ENCODE results near the gene SLC1A1.
"Not testable (repeated sequence)": the region's sequence is repeated elsewhere in the genome, so short reads cannot be mapped to it uniquely, and the experiment has no call there.

Gene SLC1A1

DNA sequence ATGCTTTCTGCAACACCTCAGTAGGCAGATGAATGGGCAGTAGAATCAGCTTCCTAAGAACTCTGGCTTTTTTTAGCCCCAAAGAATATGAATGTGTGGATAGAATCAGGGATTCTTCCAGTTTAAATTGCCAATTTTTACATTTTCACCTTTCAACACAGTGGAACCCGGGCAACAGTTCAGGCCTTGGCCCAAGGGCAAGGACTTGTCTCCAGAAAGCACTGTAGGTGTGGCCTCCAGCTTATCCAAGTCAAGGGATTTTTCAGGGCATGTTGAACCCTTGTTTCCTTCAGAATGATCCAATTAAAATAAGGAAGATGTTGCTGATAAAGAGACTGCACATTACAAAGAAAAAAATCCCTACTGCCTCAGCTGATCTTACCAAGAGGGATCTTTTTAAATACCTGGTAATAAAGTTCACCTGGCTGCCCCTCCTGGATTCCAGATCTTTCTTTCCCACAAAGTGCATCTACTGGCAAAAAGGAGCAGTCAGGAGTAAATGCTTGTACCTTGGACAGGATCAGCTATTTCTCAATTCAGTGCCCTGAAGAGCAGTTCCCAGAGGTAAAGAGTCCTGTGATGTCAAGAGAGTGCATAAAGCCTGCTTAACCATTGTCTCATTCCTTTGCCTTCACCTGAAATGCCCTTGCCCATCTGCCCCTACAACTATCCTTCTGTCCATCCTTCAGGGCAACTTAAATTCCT, 91.7 kb downstream of the SLC1A1 start:
- DNase-seq: no peak

DNA sequence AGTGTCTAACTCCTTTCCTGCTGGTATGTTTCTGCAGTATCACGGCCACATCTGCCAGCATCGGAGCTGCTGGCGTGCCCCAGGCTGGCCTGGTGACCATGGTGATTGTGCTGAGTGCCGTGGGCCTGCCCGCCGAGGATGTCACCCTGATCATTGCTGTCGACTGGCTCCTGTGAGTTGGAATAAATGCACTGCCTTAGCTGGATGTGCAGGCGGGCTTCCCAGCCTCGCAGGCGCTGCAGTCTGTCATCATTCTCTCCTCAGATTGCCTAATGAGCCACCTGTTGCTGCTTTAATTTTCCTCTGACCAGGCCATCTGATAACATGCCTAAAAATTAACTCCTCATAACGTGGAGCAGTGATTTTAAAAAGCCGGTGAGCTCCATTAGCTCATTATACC, 92.7 kb downstream of the SLC1A1 start:
- DNase-seq: no peak

DNA sequence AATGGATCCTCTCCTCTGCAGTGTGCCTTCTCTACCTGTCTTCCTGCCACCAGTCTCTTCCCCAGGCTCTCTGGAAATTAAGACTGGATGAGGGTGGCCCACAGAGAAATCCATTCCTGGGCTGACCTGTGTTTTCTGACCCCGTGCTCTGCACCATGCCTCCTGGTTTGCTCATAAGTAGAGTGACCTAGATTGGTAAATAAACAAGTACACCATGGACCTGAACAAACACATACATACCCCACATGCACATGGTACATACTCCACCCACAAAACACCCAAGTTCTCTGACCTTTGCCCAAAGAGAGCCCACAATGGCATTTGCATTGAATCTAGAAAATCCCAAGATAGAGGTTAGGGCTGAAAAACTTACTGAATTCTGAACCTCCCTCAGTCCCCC, 94.4 kb downstream of the SLC1A1 start:
- DNase-seq: no peak

DNA sequence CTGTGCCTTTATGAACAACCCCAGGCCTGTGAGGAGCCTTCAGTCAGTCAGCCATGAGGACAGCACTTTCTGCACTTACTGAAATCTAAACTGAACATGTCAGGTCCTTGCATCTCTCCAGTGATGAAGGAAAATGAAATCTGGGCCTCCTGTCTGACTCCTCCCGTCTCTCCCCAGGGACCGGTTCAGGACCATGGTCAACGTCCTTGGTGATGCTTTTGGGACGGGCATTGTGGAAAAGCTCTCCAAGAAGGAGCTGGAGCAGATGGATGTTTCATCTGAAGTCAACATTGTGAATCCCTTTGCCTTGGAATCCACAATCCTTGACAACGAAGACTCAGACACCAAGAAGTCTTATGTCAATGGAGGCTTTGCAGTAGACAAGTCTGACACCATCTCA, 94.9 kb downstream of the SLC1A1 start:
- DNase-seq: no peak

DNA sequence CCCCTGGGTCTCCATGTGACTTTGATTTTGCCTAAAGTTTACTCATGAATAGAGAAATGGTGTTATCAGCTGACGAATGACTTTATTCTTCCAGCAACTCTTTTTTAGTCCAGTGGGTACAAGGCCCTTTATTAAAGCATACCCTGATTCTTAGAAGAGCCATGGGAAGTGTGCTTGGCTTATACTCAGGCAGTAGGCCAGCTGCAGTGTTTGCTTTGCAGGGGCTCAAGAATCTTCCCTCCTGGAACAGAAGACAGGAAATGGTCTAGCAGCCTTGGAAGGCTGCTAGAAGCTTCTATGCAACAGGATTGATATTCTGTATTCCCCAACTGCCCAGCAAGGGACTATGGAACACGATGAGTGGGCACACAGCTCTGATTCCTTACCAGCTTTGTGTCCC, 98.5 kb downstream of the SLC1A1 start:
- no peak for DNase-seq

DNA sequence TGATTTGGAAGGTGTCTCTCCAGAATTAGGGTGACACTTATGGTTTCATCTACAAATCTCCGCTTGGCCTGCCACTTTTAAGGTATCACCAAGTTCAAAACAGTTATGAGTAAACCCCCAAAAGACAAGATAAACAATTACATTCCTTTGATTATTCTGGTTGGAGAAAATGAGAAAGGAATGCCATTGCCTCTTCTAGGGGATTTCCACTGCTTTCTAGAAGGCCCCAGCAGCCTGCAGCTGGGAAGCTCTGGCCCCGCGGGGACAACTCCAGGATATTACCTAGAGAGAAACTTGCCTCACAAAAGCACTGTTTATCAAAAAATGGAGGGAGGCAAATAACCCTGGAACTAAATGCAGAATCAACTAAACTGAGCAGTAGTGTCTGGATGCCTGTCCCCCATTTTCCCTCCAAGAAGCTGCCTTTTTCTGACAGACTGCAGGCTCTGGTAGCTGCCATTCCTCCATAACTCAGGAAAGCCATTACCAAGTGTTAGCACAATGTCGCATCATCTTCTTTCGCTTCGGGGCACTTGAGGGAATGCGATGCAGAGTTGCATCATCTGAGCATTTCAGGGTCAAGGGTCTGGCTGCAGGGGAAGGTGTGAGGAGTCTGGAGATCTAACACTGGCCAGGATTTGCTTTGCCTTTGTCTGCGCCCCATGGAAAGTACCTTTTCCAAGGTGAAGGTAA, 100.3 kb downstream of the SLC1A1 start:
- no peak for DNase-seq

DNA sequence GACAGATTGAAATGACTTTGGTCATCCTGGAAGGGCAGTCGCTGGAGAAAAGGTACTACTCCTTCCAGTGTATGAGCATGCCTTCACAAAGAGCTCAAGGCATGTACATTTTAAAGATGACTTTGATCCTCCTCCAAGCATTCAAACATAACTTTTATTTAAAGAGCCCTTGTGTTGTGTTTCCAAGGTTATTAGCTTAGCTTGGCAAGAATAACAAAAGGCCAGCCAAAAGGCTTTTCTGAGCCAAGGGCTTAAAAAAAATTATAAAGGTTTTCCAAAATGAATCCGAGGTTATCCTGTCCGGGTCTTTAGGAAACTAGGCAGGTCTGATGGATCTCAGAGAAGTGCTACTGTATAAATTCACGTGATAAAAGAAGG, 100.8 kb downstream of the SLC1A1 start:
- DNase-seq: no peak

DNA sequence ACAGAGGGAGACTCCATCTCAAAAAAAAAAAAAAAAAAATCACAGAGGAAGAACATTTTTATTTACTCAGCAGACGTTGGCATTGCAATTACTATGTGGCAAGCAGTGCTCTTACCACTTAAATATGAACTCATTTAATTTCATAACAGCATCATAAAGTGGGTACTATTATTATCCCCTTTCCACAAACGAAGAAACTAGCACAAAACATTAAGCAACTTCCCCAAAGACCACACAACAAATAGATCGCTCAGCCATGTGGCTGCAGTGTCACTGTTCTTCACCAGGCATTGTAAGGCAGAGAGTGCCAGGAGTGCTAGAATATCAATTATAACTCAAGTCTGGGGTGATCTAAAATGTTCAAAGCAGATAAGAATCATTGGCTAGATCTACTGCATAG, 102.0 kb downstream of the SLC1A1 start:
- DNase-seq: no peak

DNA sequence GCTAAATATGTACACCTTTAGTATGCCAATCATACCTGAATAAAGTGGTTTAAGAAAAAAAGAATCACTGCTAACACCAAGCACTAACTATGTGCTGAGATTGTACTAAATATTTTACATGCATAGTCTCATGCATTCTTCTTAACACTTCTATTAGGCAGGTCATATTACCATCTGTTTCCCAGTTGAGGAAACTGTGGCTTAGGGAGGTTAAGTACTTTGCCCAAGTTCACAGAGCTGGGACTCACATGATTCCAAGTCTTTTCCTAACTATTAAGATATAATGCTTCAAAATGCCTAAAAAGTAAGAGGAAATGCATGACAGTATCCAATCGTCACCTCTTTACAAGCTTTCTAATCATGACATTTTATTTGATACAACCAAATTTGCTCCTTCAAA, 102.6 kb downstream of the SLC1A1 start:
- no peak for DNase-seq

DNA sequence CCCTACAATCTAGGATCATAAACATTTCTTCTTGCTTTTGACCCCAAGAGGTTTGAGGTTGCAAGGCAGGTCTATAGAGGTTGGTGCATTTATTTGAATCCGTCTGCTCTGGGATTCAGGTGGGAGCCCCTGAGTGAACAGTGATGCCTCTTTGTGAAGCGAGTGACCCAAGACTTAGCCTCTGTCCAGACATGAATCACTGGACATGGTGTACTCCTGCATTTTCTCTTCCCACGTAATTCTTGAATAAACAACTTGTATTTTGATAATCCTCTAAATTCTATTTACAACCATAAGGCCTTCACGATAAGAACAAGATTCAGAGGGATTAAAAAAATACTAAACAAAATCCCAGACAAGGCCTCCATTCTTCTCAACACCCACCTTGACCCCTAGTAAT, 104.3 kb downstream of the SLC1A1 start:
- DNase-seq: no peak

DNA sequence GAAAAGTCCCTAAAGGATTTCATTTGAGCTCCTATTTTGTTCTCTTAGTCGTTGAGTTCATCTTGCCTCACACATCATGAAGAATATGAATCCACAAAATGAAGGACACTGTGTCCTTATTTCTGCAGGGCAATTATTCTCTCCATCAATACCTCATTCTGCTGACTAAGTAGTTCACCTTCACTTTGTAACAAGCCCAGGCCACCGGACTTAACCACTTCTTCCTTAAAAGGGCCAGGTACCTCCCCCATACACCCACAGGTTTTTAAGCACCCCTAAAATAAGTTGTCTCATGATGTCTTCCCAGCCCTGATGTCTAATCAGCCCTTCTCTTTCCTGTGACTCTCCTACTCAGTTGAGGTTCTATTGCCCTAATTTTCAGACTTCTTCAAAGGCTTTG, 104.7 kb downstream of the SLC1A1 start:
- DNase-seq: no peak

DNA sequence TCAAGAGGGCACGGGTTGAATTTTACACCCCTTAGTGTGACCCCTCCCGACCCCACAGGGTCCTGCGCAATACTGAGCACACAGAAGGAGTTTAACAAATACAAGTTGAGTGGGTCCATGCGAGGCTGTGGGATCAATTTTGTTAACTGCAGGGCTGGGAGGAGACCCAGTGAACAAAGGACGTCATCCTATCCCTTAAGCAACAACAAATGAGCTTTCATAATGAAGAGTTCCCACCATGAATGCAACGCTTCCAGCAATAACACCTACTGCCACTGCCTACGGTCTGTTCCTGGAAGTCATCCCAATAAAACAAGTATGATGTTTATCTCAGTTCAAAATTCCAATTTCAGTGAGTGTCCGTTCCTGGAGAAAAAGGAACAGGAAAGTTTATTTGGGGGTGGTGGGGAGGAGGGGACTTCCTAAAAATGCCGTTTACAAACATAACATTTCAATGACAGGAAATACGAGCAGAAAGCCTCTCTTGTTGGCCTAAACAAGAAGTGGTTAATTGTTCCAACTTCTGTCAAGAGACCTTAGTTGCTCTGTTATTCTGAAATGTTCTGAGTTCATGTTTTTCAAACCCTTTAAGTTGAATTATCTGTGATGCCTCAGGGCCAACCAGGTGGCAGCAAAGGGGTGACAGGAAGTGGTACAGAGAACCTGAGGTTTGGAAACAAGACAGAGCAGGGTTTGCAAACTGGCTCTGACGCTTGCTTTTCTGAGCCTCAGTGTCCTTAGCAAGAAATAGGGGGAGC, 106.1 kb downstream of the SLC1A1 start:
- no peak for DNase-seq

DNA sequence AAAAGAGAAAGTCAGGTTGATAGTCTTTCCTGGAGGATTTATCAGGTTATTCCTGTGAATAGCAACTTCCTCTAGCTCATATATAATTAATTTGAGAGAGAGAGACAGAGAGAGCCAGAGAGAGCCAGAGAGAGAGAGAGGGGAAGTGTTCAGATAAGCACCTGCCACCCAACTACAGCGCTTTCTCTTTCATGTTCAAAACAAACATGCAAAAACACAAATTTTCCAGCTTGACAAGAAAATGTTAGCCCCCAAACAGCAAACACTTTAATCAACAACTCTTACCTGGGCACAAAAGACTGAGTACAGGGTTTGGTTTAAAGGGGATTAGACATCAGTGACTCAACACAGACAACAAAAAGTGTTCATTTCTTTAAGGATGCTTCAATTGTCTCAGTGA, 110.1 kb downstream of the SLC1A1 start:
- DNase-seq: no peak

DNA sequence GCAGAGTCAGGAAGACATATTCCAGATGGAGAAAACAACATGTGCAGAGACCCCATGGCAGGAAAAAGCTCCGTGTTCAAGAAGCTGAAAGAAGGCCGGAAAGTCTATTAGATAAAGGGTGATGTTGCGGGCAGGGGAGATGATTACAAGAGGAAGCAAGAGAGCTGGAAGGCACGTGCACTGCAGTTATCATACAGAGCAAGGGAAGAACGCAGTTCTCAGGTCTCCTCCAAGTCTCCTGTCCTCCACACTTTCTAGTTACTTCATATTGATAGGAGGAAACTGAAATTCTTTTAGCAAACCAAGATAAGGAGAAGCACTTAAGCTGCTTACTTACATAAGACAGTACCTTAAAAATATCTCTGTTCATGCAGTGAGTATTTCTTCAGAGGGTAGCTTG, 113.6 kb downstream of the SLC1A1 start:
- no peak for DNase-seq

DNA sequence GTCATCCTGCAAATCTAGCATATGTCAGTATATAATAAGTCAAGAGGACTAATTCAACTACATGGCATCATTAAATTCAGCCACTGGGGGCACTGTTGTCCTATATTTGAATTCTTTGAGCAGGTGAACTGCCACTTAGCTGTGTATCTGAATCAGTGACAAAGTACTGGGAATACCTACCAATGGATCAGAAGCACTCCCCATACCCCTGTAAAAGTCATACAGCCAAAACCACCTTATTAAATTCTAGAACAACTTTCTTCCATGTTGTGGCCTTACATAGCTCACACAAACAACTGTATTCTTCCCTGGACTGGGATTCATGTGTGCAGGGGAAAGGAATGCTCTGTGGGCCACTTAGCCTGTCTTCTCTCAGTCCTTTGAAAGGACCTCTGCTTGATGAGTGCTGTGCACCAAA, 114.4 kb downstream of the SLC1A1 start:
- DNase-seq: peak in 1 of 2 donors; percentile 20

DNA sequence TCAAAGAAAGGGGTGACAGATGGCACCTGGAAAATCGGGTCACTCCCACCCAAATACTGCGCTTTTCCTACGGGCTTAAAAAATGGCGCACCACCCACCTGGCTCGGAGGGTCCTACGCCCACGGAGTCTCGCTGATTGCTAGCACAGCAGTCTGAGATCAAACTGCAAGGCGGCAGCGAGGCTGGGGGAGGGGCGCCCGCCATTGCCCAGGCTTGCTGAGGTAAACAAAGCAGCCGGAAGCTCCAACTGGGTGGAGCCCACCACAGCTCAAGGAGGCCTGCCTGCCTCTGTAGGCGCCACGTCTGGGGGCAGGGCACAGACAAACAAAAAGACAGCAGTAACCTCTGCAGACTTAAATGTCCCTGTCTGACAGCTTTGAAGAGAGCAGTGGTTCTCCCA, 115.8 kb downstream of the SLC1A1 start:
- not testable (repeated sequence) for DNase-seq

DNA sequence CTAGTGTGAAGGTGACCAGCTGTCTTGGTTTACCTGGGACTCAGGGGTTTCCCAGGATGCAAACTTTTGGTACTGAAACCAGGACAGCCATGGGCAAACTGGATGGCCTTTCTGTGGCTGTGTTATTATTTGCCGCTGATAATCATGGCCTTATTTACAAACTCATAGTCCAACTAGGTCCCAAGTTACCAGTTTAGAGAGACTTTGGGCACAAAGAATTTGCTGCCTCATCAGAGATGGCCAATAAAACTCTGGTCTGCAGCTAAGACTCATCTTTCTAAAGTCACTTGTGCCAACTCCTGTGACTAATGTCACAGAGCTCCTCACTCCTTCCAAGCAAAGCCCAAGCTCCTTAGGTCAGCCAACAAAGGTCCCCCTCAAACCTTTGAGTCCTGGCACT, 124.4 kb downstream of the SLC1A1 start:
- DNase-seq: no peak

DNA sequence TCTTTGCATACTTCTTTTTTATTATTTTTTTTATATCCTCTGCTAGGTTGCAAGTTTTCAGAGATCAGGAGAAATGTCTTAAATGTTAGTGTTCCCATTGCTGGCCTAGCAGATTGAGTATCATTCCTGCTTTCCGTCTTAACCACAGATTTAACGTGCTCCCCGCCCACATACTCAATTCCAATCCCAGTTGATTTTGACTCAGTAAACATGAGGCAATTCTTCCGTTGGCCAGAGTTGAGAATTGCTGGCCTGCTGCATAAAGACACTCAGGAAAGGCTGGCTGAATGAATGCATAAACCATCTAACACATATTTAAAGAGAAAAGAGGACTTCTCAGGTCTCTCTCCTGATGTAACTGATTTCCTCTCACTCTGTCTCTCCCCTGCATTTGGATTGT, 125.0 kb downstream of the SLC1A1 start:
- no peak for DNase-seq

DNA sequence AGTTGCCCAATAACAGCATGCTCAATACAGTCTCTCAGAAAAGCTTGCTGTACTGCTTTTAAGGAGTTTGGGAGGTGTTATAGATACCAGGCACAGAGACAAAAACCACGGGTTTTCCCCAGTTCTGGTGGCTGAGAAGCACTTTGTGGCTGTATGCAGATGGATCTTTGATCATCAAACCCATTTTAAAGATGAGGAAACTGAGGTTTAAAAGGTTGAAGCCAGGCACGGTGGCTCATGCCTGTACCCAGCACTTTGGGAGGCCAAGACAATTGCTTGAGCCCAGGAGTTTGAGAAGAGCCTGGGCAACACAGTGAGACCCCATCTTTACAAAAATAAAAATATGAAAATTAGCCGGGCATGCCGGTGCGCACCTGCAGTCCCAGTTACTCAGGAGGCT, 125.5 kb downstream of the SLC1A1 start:
- no peak for DNase-seq

DNA sequence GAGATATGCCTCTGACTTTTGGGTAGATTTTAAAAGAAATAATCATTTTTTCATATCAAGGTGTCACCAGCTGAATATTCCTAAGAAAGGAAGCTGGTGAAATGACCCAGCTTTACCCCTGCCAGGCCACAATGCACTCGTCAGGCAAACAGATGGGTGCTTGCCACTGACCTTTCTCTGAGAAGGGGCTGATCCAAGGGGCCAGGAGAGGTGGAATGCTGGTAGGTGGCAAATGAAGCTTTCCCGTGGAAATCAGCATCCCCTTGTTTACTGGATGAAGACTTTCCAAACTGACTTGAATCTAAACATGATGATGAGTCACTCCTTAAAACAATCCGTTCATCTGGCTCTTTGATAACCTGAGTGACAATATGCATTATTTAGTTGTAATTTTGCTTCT, 127.5 kb downstream of the SLC1A1 start:
- no peak for DNase-seq

DNA sequence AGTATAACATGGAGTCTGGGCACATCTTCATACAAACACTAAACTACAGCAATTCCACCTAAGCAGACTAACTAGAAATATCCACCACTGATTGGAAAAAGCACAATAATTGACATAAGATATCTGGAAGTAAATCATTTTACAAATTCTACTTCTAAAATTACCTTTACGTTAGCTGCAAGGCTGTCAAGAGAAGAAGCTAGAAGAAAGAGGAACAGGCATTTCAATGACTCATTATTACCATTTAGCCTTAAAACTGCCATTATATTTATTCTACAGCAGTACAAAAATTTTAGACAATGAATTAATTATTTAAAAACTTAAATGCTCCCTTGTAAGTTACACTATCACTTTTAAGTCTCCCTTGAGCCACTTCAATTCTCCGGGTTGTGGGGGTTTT, 128.4 kb downstream of the SLC1A1 start:
- DNase-seq: no peak

DNA sequence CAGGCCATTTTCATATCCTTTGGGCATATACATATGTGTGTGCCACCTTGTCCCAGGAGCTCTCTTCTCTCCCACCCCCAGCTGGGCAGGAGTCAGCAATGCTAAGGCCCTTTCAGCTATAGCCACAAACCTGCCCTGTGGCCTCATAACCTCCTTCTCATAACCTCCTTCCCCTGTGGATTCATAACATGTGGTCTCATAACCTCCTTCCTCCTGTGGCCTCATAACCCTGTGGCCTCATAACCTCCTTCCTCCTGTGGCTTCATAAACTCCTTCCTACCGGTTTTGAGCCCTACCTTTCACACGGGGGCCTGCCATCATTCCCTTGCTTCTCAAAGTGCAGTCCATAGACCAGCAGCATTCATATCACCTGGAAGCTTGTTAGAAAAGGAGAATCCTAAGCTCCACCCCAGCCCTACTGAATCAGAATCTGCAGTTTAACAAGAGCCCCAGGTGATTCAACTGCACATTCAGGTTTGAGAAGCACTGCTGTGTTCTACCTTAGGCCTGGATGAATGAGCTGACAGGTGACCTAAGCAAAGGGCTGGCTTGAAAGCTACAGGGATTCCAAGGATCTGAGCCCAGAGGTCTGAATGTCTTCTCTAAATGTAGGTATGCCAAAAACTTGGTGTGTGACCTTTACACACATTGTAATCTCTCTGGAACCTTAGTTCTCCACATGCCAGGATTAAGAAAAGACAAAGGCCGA, 129.9 kb downstream of the SLC1A1 start:
- no peak for DNase-seq

DNA sequence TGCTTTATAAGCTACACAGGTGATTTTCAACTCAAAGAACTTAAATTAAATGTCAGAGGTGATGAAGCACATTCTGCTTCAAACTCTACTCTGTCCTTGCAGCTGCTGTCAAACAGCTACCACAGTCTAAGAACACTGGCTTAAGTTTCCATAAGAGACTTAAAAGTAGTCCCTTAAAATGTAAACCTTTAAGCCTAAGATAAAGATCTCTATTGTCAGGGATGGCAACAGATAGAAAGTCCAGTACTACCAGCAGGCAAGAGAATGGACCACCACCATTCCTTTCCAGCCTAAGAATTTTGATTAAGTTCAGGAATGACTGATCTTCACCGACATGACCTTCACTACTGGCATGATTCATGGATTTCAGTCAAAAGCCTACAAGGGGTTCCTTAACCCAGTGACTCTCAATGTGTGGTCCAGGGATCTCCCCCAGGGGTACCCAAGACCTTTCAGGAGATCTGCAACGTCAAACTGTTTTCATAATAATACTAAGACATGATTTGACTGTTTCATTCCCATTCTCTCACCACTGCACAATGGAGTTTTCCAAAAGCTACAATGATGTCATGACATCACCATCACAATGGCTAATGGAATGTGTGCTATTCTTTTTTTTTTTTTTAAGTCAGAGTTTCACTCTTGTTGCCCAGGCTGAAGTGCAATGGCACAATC, 130.8 kb downstream of the SLC1A1 start:
- no peak for DNase-seq
